Keratinocyte (primary cell): ENCODE results near the gene MAGED2. TPM values are rescaled to one million over a fixed set of nuclear protein-coding genes. Genes with fewer than 3 reads are reported as not detected.
"Not testable (repeated sequence)": the region's sequence is repeated elsewhere in the genome, so short reads cannot be mapped to it uniquely, and the experiment has no call there.

Experiments
- DNase-seq: peaks from one replicate; pipeline ENCODE4 v3.0.0-alpha.2; 2011; ENCODE audit warnings: low read depth, missing footprints, low spot score
- FAIRE-seq: peaks from 2 replicates; lab custom pipeline; 2011; peaks lifted over from hg19 to GRCh38; lab: Jason Lieb, UNC
- H2AFZ ChIP-seq: 2 replicates; pipeline ENCODE4 v1.6.0; 2012; ENCODE audit warnings: low read length, control low read depth, inconsistent platforms; ENCODE audit not compliant: control insufficient read depth
- H3K27ac ChIP-seq: 2 replicates; pipeline ENCODE4 v1.5.1; 2011; ENCODE audit warnings: low read length; ENCODE audit not compliant: control insufficient read depth, insufficient read depth
- H3K27me3 ChIP-seq: 3 replicates; pipeline ENCODE4 v1.6.0; 2011; ENCODE audit warnings: low read length; ENCODE audit not compliant: control insufficient read depth, insufficient read depth; ENCODE audit errors: extremely low read depth
- H3K36me3 ChIP-seq, 2 experiments: 2 replicates in 1 of 2; 3 replicates in 1 of 2; pipeline ENCODE4 v1.5.1; 2011; ENCODE audit warnings: low read length in 2 of 2, mild to moderate bottlenecking in 1 of 2; ENCODE audit not compliant: control insufficient read depth in 2 of 2, insufficient read depth in 2 of 2; ENCODE audit errors: extremely low read depth in 1 of 2
- H3K4me1 ChIP-seq: 3 replicates; pipeline ENCODE4 v1.5.1; 2011; ENCODE audit warnings: low read length; ENCODE audit not compliant: control insufficient read depth, insufficient read depth; ENCODE audit errors: extremely low read depth
- H3K4me2 ChIP-seq: 3 replicates; pipeline ENCODE4 v1.6.0; 2011; ENCODE audit warnings: low read depth, low read length; ENCODE audit not compliant: control insufficient read depth, insufficient read depth; ENCODE audit errors: extremely low read depth
- H3K4me3 ChIP-seq, 3 experiments: fragments of 200-600 bp in 1 of 3; sonication (generic) in 1 of 3; 2 replicates in 2 of 3; 3 replicates in 1 of 3; pipeline ENCODE4 v1.5.1; 2011 to 2016; ENCODE audit warnings: low read length in 3 of 3, mild to moderate bottlenecking in 3 of 3, control low read depth in 2 of 3, inconsistent platforms in 1 of 3, low read depth in 1 of 3, mixed read lengths in 1 of 3, mixed run types in 1 of 3, moderate library complexity in 1 of 3; ENCODE audit not compliant: control insufficient read depth in 2 of 3, insufficient read depth in 2 of 3; ENCODE audit errors: extremely low read depth in 1 of 3
- H3K79me2 ChIP-seq: 2 replicates; pipeline ENCODE4 v1.6.0; 2012; ENCODE audit warnings: low read length; ENCODE audit not compliant: control insufficient read depth, insufficient read depth
- H3K9ac ChIP-seq: 3 replicates; pipeline ENCODE4 v1.6.0; 2011; ENCODE audit warnings: low read length; ENCODE audit not compliant: control insufficient read depth, insufficient read depth; ENCODE audit errors: extremely low read depth
- H3K9me1 ChIP-seq: 3 replicates; pipeline ENCODE4 v1.6.0; 2011; ENCODE audit warnings: low read length; ENCODE audit not compliant: control insufficient read depth, insufficient read depth; ENCODE audit errors: extremely low read depth
- H3K9me3 ChIP-seq: 2 replicates; pipeline ENCODE4 v1.5.1; 2012; ENCODE audit warnings: low read depth, low read length; ENCODE audit not compliant: control insufficient read depth
- H4K20me1 ChIP-seq: 3 replicates; pipeline ENCODE4 v1.6.0; 2011; ENCODE audit warnings: low read length; ENCODE audit not compliant: control insufficient read depth, insufficient read depth; ENCODE audit errors: extremely low read depth
- CTCF ChIP-seq, 3 experiments: IDR thresholded peaks in 1 of 3; conservative IDR thresholded peaks in 1 of 3; optimal IDR thresholded peaks in 1 of 3; 2 replicates in 2 of 3; 3 replicates in 1 of 3; pipeline versions ENCODE3 to v1.5.1; 2011; ENCODE audit warnings: low read length in 3 of 3, mild to moderate bottlenecking in 3 of 3, moderate library complexity in 2 of 3, control low read depth in 1 of 3, inconsistent platforms in 1 of 3; ENCODE audit not compliant: insufficient read depth in 2 of 3; ENCODE audit errors: extremely low read depth in 1 of 3
- EZH2 ChIP-seq: IDR thresholded peaks from one replicate; pipeline ENCODE4 v1.6.1; 2012; ENCODE audit warnings: inconsistent platforms, mild to moderate bottlenecking, low read length, moderate library complexity
- dilution Hi-C: fragments of 300-500 bp; cut with MboI; formaldehyde crosslinking; loops from one replicate; pipeline ENCODE4 v1.7.0; 2020; ENCODE audit warnings: low sequenced_read_pairs; ENCODE audit not compliant: extremely low pct_ligation_motif_present
- polyA plus RNA-seq, 5 experiments: library from polyadenylated mRNA; depleted of rRNA in 3 of 5; stranded (reverse) in 3 of 5; stranded (forward) in 1 of 5; unstranded in 1 of 5; fragments of >200 nt; gene quantifications; 1 replicate in 1 of 5; 2 replicates in 3 of 5; 3 replicates in 1 of 5; pipeline versions ENCODE4 v1.2.1 to v1.2.3, GENCODE V29; 2011 to 2012; ENCODE audit warnings: missing spikeins in 2 of 5, low read depth in 1 of 5, low replicate concordance in 1 of 5

The MAGED2 gene
- polyA plus RNA-seq, 1 donor (not counting 4 experiments of a cell fraction or from before 2014, with no cell fraction given): 77.5 TPM

GRCh38 chrX:54826598-54826997 lies 19.1 kb downstream of the MAGED2 start:
- H3K36me3 ChIP-seq: no peaks in the 10 kb centered on the region
- DNase-seq (no peak), FAIRE-seq (no peak)
- no peaks in the 10 kb centered on the region for H3K27me3 ChIP-seq
- no peaks in the 10 kb centered on the region for H4K20me1 ChIP-seq
- H3K9me3 ChIP-seq: no peaks in the 10 kb centered on the region
- no peak overlapping the region for H3K4me3 ChIP-seq
- no peaks in the 10 kb centered on the region for H3K79me2 ChIP-seq
- no peak overlapping the region for H3K27ac ChIP-seq
- no peaks in the 10 kb centered on the region for H3K9me1 ChIP-seq
- no peak for TF ChIP-seq CTCF (optimal IDR thresholded peaks at IDR 0.05 in 1 of 3, IDR thresholded peaks at IDR 0.05 in 1 of 3, conservative IDR thresholded peaks at IDR 0.05 in 1 of 3; ENCODE audit: extremely low read depth in 1 of 3, insufficient read depth in 2 of 3, low read length in 3 of 3)
- TF ChIP-seq EZH2: no peak
- H3K4me2 ChIP-seq: no peak overlapping the region
- H3K9ac ChIP-seq: no peak overlapping the region
- dilution Hi-C loops: no loop called here
- H3K4me1 ChIP-seq: no peaks in the 10 kb centered on the region
- no peak overlapping the region for H2AFZ ChIP-seq

GRCh38 chrX:54838583-54838982 lies 31.0 kb downstream of the MAGED2 start:
- H3K79me2 ChIP-seq: no peaks in the 10 kb centered on the region
- H3K27ac ChIP-seq: no peak overlapping the region
- no peaks in the 10 kb centered on the region for H3K9me1 ChIP-seq
- H3K4me1 ChIP-seq: no peaks in the 10 kb centered on the region
- DNase-seq (no peak), FAIRE-seq (no peak)
- H3K27me3 ChIP-seq: no peaks in the 10 kb centered on the region
- no peak overlapping the region for H3K4me2 ChIP-seq
- no peaks in the 10 kb centered on the region for H3K36me3 ChIP-seq
- H4K20me1 ChIP-seq: no peaks in the 10 kb centered on the region
- TF ChIP-seq CTCF (optimal IDR thresholded peaks at IDR 0.05 in 1 of 3, IDR thresholded peaks at IDR 0.05 in 1 of 3, conservative IDR thresholded peaks at IDR 0.05 in 1 of 3; ENCODE audit: extremely low read depth in 1 of 3, insufficient read depth in 2 of 3, low read length in 3 of 3) (no peak), EZH2 (no peak)
- no peak overlapping the region for H2AFZ ChIP-seq
- H3K9ac ChIP-seq: no peak overlapping the region
- dilution Hi-C loops: no loop called here
- H3K9me3 ChIP-seq: no peaks in the 10 kb centered on the region
- H3K4me3 ChIP-seq: no peak overlapping the region

- H3K9me3 ChIP-seq, H3K36me3 ChIP-seq, H3K9me1 ChIP-seq, DNase-seq, H2AFZ ChIP-seq, H3K9ac ChIP-seq, H3K4me1 ChIP-seq, FAIRE-seq, H3K27me3 ChIP-seq, H3K27ac ChIP-seq, H3K4me2 ChIP-seq, dilution Hi-C loops, H4K20me1 ChIP-seq, H3K4me3 ChIP-seq, H3K79me2 ChIP-seq: not testable (repeated sequence)
Observed at GRCh38 chrX:54841184-54841874, 33.8 kb downstream of the MAGED2 start.
